RWPE2 (cell line): Measurements from ENCODE around the gene QRICH1.

ENCODE experiments used
- ATAC-seq: fragments of 200-7000 bp; cut with Tn5 transposase; 3 replicates; pipeline ENCODE4 v1.9.1; 2021; ENCODE audit warnings: low read depth
- DNase-seq: peaks from one replicate; pipeline ENCODE4 v3.0.0-alpha.2; 2020; ENCODE audit warnings: low spot score
- H3K27ac ChIP-seq: fragments of 450-650 bp; 2 replicates; pipeline ENCODE4 v1.5.1; 2017; ENCODE audit warnings: mild to moderate bottlenecking; ENCODE audit not compliant: poor library complexity, severe bottlenecking
- H3K27me3 ChIP-seq: fragments of 250-450 bp; sonication (Bioruptor Pico); 2 replicates; pipeline ENCODE4 v1.5.1; 2021; ENCODE audit warnings: mild to moderate bottlenecking, moderate library complexity; ENCODE audit not compliant: insufficient read depth, poor library complexity, severe bottlenecking
- H3K36me3 ChIP-seq: fragments of 250-450 bp; sonication (Bioruptor Pico); 2 replicates; pipeline ENCODE4 v1.5.1; 2020; ENCODE audit warnings: low read depth, mild to moderate bottlenecking, moderate library complexity
- H3K4me1 ChIP-seq: fragments of 250-450 bp; sonication (Bioruptor Pico); 2 replicates; pipeline ENCODE4 v1.5.1; 2021; ENCODE audit warnings: mild to moderate bottlenecking, moderate library complexity; ENCODE audit not compliant: insufficient read depth, poor library complexity, severe bottlenecking
- H3K4me3 ChIP-seq: fragments of 250-450 bp; sonication (Bioruptor Pico); 2 replicates; pipeline ENCODE4 v1.5.1; 2021; ENCODE audit warnings: mild to moderate bottlenecking, moderate library complexity; ENCODE audit not compliant: severe bottlenecking
- H3K9me3 ChIP-seq: fragments of 250-450 bp; sonication (Bioruptor Pico); 2 replicates; pipeline ENCODE4 v1.5.1; 2021; ENCODE audit warnings: mild to moderate bottlenecking, moderate library complexity; ENCODE audit not compliant: severe bottlenecking
- TF ChIP-seq, protein P1 (sequence below): fragments of 450-650 bp; IDR thresholded peaks from one replicate; pipeline ENCODE4 v1.5.1; 2017; ENCODE audit warnings: mild to moderate bottlenecking, moderate library complexity; ENCODE audit not compliant: poor library complexity, severe bottlenecking

The QRICH1 gene

DNA sequence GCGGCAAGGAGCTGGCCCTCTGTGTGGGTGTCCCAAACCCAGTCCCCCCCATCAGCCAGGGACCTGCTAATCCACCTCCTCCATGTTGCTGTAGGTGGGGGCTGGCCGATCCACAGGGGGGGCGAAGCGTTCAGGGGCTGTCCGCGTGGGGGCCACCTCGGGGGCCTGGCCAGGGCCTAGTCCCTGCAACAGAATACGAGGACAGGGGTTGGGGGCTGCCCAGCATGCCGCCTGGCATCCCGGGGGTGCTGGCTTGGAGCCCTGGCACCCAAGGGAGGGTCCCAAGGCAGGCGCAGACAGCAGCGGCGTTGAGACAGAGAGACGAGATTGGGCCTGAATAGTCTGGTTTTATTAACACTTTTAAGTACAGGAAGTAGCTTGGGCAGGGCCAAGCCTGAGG lies 14.5 kb upstream of the QRICH1 start:
- Histone ChIP-seq H3K4me1 (no peaks in the 10 kb centered on the region), H3K36me3 (peaks cover 52% of the 10 kb centered on the region), H3K4me3 (no peak overlapping the region), H3K27ac (no peak overlapping the region), H3K27me3 (no peaks in the 10 kb centered on the region), H3K9me3 (no peaks in the 10 kb centered on the region)
- TF ChIP-seq, protein P1, sequence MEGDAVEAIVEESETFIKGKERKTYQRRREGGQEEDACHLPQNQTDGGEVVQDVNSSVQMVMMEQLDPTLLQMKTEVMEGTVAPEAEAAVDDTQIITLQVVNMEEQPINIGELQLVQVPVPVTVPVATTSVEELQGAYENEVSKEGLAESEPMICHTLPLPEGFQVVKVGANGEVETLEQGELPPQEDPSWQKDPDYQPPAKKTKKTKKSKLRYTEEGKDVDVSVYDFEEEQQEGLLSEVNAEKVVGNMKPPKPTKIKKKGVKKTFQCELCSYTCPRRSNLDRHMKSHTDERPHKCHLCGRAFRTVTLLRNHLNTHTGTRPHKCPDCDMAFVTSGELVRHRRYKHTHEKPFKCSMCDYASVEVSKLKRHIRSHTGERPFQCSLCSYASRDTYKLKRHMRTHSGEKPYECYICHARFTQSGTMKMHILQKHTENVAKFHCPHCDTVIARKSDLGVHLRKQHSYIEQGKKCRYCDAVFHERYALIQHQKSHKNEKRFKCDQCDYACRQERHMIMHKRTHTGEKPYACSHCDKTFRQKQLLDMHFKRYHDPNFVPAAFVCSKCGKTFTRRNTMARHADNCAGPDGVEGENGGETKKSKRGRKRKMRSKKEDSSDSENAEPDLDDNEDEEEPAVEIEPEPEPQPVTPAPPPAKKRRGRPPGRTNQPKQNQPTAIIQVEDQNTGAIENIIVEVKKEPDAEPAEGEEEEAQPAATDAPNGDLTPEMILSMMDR, result no peak
- no peak for ATAC-seq
- DNase-seq, result no peak

DNA sequence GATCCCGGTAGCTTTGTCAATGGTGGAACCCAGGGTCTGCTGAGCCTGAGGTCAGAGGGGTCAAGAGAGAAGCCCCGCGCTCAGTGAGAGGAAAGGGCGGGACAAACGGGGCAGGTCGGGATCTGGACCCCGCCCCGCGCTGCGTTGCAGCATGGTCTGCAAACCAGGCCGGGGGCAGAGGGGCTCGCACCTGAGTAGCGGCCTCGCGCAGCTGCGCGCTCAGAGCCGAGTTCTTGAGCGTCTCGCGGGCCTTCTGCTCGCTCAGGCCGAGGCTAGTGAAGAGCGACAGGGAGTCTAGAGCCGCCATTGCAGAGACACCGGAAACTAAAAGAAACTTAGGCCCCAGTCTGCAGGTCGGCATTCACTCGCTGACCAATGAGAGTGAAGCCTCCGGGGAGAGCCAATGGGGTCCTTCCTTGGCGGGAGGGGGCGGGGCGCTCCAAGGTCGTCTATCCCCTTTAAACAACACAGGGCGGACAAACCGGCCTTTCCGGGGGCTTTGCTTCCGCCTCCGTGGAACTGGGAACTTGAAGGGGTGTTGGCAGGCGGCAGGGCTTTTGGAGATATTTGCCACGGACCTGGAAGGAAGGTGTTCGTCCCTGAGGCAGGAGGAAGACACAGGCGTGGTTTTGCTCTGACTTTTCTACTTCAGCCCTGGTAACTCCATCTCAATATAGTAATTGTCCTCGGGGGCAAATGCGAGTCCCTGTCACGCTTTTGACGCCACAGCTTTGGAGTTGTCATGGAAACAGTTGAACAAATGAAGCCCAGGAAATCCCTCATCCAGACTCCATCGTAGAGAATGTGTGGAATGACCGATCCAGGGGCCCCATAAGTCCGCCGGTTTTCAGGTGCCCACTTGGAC lies 10.8 kb upstream of the QRICH1 start, which contains the start of gene QARS1:
Gene QARS1, minus strand, starts transcription at position 331 of the 865 bp plus-strand sequence. Its CDS starts 24 bp downstream, at position 307.
- TF ChIP-seq, protein P1, result no peak
- Histone ChIP-seq H3K27ac (peak within 1 kb of the TSS; percentile 37), H3K9me3 (no peaks in the 10 kb centered on the region), H3K4me1 (no peaks in the 10 kb centered on the region), H3K27me3 (no peaks in the 10 kb centered on the region), H3K4me3 (peak within 1 kb of the TSS; percentile 51), H3K36me3 (peaks cover 50% of the 10 kb centered on the region)
- ATAC-seq, result peak; percentile 96
- peak; percentile 91 for DNase-seq

DNA sequence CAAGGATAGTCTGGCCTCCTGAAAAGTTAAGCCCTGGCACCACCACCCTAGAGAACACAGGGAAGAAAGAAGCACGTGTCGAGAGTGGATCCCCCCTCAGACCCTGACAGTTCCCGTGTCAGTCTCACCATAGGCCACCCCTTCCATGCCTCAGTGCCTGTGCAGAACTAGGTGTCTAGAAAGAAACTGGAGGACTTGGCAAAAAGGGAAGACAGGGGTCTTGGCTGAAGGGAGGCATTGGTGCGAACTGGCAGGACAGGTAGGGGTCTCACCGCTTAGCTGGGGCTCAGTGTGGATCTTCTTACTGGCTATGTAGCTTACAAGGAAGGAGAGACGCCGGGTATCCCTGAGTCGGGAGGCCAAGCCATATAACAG lies 10.2 kb upstream of the QRICH1 start:
- ATAC-seq, result peak; percentile 1; the same call in 1 of the 3 replicates
- H3K4me1 ChIP-seq, result no peaks in the 10 kb centered on the region
- peaks cover 45% of the 10 kb centered on the region for H3K36me3 ChIP-seq
- H3K4me3 ChIP-seq, result peak overlapping the region; percentile 51
- no peaks in the 10 kb centered on the region for H3K9me3 ChIP-seq
- no peak for DNase-seq
- TF ChIP-seq, protein P1, result no peak
- H3K27ac ChIP-seq, result peak overlapping the region; percentile 37
- H3K27me3 ChIP-seq, result no peaks in the 10 kb centered on the region

DNA sequence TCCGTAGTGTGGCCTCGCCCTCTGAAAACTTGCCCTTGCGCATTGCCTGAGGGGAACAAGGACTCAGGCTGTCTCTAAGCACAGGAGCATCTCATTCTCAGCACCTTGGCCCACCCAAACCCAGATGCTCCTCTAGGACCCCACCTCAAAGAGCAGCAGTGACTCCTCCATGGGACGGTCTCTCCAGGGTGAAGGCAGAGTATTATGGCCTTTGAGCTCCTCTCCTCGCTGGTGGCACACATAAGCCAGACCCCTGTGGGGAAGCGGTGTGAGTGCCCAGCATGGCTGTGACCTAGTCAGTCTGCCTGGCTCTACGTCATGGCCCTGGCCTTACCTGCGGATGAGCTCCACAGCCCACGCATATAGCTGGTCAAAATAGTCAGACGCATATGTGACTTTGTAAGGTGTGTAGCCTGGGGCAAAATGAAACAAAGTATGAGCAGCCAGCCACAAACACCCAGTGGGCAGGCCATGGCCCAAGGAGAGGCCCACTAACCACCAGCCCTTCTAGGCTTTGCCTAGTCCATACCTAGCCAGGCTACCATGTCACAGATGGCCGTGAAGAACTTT lies 6.3 kb upstream of the QRICH1 start:
- TF ChIP-seq, protein P1, result no peak
- no peaks in the 10 kb centered on the region for H3K9me3 ChIP-seq
- no peaks in the 10 kb centered on the region for H3K4me1 ChIP-seq
- ATAC-seq, result no peak
- no peak overlapping the region for H3K27ac ChIP-seq
- no peaks in the 10 kb centered on the region for H3K27me3 ChIP-seq
- no peak for DNase-seq
- H3K4me3 ChIP-seq, result no peak overlapping the region
- peaks cover 56% of the 10 kb centered on the region for H3K36me3 ChIP-seq
